IPS DF 19.7 (cell line): Measurements from ENCODE around the gene CAV2.
"Not testable (repeated sequence)": the region's sequence is repeated elsewhere in the genome, so short reads cannot be mapped to it uniquely, and the experiment has no call there.

Source experiments
- DNase-seq: peaks from one replicate; pipeline ENCODE4 v3.0.0-alpha.2; 2013; ENCODE audit warnings: low read depth, low spot score

CAV2 gene, protein sequence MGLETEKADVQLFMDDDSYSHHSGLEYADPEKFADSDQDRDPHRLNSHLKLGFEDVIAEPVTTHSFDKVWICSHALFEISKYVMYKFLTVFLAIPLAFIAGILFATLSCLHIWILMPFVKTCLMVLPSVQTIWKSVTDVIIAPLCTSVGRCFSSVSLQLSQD

DNA sequence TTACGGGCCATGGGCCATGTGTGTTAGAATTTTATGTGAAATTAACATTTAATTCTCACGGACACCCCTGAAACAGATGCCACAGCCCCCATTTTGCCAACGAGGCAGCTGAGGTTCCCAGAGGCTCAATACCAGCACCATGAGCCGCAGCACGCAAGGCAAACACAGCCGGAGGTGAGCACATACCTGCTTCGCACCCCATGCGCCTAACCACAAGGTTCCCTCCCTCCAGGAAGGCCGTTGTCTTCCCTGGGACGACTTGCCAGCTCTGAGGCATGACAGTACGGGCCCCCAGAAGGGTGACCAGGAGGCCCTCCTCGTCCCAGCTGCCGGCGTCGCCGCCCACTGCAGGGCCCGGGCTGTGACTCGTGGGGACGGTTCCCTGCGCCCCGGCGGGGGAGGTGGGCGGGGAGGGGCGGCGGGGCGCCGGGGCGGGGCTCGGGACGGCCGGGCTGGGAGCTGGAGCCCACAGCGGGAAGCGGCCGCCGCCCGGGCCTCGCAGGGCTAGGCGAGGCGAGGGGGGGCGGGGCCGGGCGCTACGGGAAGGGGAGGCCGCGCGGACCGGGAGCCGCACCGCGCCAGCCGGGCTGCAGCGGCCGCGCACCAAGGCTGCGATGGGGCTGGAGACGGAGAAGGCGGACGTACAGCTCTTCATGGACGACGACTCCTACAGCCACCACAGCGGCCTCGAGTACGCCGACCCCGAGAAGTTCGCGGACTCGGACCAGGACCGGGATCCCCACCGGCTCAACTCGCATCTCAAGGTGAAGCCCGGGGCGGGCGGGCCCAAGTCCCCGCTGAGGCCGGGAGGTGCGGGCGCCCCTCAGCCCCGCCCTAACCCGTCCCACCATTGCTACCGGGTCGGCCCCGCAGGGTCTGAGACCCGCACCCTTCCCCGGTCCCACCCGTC lies at the start of gene CAV2:
Gene CAV2 (plus strand): TSS at position 571 of the 910 bp plus-strand sequence. CDS start 44 bp downstream, at position 615.
- DNase-seq = no peak

DNA sequence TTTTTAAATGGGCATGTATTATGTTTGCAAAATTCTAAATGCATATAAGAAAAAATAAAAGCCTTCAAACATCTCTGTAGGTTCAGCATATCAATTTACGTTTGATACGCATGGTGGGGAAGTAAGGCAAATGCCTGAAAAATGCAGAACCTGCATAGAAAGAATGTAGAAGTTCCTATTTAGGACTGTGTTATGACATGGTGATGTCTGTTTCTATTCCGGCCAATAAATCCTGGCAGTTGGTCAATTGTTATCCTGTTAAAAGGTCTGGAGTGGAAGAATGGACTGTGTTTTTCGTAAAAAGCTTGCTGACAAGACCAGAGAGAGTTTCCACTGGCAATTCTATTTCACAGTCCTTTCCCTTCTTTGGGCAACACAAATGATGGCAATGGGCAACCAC lies 49.6 kb upstream of the CAV2 start:
- no peak for DNase-seq

DNA sequence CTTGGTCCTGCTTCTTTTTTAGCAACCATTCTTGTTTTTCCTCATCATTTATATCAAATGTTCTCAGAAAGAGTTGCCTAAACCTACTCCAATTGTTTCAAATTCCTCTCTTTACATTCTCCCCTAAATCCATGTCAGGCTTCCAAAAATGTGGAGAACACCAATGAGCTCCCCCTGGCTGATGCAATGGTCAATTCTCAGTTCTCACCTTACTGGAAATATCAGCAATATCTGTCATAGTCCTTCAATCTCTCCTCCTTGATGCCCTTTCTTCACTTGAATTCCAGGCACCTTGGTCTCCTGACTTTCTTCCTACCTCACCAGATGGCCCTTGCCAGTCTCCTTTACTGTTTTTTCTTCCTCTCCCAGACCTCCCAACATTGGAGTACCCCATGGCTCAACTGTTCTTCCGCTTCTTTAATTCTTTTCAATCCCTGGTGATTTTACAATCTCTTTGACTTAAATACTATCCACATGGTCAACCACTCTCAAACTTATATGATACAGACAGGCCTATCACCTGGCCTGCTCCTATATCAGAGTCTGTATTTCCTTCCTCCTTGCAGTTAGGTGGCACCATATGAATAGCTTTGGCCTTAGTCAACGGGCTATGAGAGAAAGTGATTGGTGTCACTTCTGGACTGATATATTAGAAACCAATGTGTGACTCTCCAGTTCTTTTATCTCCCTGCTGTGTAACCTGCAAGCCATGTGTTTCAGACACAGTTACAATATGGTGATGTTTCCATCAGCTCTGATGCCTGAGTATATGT lies 47.4 kb upstream of the CAV2 start:
- no peak for DNase-seq

DNA sequence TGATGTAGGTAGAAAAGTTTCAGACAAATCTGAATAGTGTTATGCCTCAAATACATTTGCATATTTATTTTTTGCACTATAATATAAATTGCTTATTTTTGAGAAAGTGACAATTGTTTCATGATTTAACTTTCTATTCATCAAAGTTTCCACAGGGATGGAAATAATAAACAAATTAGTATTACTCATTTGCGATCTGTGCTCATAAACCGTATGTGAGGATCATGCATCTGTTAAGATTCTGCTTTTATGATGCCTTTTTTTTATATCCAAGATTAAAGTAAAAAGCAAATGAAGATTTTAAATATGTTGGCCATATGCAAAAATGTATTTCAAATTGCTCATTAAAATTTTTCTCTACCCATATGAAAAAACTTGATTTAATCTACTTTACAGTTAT lies 45.2 kb upstream of the CAV2 start:
- no peak for DNase-seq

DNA sequence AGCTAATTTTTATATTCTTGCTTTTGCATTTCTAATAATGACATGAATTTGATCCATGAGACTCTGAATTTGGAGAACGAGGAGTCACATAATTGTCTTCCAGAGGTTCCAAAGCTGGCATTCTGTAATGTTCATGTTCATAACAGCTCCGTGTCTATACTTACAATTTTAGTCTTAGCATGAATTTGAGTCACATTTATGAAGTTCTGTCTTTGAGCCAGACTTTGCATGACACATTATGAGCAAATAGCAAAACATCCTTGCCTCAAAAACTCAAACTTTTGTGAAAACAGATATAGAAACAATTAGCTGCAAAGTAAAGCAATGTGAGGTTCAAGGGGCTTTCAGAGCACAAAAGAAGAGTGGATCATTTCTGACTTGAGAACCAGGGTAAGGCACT lies 44.5 kb upstream of the CAV2 start:
- DNase-seq = no peak

DNA sequence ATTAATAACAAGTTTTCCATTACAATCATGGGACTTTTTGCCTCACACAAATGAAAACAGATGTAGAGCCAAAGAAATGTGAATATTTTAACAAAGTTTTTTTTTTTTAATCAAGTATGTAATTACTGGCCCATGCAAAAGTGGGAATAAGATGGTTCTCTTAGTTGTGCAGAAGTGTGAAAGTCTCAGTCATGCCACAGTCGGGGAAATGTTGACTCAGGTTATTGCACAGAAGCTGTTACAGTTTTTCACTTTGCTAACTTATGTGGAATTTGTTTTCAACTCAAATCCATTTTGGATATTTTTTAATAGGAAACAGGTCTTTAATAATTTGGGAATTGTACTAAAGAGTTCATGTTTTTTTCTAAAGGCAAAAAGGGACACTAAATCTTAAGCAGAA lies 44.0 kb upstream of the CAV2 start:
- no peak for DNase-seq

DNA sequence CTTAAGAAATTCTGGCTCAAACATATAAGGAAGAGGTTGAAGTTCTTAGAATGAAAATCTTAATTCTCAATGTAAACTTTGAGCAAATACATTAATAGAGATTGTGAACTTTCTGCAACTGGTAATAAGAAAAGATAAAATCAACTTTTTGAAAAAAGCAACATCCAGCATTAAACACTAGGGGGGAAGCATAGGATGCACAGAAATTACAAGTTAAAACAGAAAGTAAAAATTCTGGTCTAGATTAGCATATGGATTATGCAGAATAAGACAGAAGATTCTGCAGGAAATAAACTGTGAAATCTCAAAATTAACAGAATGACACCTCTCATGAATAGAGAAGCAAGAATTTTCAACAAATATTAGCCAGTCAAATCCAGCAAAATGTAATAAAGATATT lies 38.0 kb upstream of the CAV2 start:
- no peak for DNase-seq

DNA sequence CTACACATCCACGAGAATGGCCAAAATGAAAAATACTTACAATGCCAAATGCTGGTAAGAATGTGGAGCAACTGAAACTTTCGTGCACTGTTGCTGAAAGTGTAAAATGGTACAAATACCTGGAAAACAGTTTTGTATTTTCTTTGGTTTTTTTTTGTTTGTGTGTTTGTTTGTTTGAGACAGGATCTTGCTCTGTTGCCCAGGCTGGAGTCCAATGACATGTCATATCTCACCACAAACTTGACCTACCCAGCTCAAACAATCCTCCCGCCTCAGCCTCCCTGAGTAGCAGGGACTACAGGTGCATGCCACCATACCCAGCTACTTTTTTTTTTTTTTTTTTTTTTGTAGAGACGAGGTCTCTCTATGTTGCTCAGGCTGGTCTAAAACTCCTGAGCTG lies 35.6 kb upstream of the CAV2 start:
- no peak for DNase-seq

DNA sequence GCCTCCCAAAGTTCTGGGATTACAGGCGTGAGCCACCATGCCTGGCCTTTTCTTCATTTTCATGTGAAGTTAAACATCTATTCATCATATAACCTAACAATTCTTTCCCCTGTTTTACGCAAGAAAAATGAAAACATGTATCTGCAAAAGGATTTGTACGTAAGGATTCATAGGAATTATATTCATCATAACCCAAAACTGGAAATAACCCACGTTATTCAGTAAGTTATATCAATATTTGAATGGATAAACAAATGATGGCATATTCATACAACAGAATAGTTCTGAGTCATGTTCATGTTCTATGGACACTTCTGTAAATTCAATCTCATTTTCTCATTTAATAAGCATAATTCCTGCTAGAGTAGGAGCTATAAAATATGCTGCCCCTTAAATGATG lies 35.2 kb upstream of the CAV2 start:
- no peak for DNase-seq

DNA sequence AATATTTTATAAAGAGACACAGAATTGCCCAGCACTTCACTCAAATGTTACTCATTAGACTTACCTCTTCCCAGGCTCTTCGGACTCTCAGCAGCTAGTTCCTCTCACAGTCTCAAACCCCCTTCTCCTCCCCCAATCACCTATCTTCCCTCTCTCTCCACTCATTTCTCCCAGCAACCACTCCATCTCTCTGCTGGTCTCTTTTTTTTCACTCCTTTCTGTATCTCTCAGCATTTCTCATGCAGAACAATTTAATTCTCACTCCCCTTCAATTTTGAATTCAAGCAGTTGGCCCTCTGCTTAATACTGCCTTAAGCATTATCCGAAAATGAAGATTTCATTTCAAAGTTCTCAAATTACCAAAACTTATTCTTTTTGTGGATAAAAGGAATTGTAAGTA lies 34.4 kb upstream of the CAV2 start:
- no peak for DNase-seq

DNA sequence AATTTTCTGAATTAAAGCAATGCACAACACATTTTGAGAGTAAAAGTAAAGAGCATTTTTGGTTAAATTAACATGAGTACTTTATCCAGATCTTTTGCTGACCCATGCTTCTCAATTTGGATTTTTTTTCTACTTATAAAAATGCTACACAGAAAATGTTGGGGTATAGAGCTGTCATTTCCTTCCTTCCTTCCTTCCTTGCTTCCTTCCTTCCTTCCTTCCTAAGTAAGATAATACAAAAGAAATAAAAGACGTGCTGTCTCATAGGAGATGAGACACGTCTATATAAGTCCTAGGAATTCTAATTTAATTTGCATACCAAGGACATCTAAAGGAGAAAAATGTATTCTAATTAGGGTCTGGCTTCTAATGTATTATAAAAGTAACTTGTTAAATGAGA lies 31.0 kb upstream of the CAV2 start:
- DNase-seq = no peak

DNA sequence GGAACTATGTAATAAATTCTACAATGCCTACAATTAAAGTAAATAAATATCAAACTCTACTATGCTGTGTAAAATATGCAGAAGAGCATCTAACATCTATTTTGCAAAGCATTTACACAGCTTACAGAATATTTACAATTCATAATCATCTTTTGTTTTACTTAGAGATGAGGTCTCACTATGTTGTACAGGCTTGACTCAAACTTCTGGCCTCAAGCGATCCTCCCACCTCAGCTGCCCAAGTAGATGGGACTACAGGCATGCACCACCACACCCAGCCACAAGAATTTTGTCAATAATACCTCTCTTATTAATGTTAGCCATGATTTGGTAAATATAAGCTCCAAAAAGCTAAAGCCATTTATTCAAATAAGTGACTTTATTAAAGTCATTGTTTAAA lies 21.9 kb upstream of the CAV2 start:
- no peak for DNase-seq

DNA sequence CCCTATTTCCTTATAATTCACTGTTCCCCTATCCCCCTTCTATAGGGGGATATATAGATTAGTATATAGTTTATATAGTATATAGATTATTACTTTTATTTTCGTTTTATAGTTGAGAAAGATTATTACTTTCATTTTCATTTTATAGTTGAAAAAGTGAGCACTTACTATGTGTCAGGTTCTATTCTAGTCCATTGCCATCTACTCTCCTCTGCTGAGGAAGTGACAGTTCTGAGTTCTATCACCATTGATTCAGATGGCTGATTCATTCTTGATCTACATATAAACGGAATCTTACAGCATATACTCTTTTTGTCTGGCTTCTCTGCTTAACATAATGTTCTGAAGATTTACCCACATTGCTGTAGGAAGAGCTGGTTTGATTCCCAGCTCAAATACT lies 20.7 kb upstream of the CAV2 start:
- no peak for DNase-seq

DNA sequence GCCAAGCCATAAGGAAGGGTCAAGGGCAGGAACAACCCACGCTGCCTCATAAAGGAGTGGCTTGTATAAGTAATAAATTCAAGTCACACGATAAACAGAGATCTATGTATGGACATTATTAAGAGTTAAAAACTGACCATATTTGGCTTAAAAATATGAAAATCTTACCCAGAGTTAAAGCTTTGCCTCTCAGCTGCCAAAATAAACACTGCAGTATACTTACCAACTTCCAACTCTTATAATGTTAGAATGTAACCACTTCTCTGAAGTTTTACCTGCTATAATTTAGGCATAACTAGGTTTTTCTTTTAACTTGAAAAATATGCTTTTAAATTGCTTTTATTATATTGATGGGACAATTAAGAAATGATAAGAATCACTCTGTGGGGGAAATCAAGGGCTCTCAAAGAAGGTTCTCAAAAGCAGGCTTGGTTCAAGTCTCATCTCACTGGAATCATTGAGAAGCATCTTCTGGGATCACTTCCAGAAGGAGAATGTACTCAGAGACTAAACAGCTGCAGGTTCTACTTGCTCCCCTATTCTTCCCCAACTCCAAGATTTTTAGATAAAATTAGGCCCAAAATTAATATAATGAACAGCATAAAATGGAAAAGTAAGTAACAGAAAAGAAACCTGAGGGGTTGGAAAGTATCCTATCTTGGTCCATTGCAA lies 16.1 kb upstream of the CAV2 start:
- DNase-seq = no peak

DNA sequence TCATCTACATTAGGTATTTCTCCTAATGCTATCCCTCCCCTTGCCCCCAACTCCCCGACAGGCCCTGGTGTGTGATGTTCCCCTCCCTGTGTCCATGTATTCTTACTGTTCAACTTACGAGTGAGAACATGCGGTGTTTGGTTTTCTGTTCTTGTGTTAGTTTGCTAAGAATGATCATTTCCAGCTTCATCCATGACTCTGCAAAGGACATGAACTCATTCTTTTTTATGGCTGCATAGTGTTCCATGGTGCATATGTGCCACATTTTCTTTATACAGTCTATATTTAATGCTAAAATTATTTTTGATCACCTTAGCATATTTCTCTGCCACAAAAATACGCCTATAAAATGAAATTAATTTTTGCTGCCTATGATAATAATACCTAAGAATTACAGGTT lies 15.1 kb upstream of the CAV2 start:
- not testable (repeated sequence) for DNase-seq

DNA sequence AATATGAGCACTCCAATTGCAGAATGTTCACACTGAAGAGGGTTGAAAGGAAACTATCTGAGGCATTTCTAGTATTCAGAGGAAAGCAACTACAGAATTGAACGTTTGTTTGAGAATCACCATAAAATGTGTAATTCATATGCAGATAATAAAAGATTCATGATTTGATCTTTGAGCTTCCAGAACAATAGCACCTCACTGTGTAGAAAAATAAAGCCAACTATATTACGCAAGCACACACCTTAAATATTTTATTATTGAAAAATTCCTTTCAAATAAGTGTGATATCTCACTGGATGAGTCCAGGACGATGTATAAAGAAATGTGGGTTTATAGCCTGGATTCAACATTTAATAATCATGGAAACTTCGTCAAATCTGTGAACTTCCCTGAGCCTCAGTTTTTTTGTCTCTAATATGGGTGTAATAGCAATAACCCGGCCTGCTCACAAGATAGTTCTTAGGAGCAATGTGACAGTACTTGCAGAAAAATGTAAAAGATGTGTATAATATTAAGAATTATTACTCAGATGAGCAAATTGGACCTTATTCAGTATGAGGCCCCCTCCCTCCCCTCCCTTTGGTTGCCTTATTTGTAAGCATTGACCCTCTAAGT lies 11.5 kb upstream of the CAV2 start:
- DNase-seq = no peak

DNA sequence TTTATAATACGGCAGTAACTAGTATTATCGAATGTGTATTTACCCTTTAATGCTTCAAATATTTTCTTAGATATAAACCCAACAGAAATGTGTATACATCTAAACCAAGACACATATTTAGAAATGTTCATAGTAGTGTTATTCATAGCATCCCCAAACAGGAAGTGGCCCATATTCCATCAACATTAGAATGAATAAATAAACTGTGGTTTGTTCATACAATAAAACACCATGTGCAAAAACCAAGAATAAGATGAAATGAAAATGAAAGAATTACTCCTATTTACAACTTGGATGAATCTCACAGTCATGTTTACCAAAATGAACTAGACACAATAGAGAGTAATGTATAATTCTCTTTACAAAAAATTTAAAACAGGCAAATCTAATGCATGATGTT lies 9.2 kb upstream of the CAV2 start:
- no peak for DNase-seq

DNA sequence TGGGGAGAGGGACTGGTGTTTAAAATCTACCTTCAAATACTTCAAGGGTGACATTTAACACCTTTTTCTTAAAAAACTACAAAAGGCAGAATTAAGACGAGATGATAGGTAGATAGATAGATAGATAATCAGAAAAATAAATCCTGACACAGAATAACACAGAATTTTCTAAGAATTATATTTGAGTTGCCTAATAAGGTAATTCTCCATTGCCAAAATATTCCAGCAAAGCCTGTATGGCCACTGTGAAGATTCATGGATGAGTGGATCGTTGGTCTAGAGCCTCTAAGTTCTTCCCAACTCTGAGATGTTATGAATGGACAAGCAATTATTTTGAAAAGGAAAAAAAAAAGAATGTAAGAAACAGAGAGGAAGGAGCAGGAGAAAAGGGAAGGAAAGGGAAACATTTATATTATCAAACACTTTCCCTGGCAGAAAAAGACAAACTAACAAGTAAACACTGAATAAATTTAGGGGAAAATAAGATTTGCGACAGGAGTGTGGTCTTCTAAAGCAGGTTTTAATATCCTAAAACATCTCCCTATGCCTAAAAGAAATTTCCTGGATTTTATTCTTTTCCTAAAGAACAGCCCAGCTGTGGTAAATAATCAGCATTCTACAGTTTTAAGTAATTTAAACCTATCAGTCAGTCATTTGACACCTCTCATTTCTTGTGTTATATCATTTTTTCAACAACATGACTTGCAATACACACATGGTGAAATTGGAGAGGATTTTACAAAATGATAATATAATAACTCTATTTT lies 7.5 kb upstream of the CAV2 start:
- no peak for DNase-seq

DNA sequence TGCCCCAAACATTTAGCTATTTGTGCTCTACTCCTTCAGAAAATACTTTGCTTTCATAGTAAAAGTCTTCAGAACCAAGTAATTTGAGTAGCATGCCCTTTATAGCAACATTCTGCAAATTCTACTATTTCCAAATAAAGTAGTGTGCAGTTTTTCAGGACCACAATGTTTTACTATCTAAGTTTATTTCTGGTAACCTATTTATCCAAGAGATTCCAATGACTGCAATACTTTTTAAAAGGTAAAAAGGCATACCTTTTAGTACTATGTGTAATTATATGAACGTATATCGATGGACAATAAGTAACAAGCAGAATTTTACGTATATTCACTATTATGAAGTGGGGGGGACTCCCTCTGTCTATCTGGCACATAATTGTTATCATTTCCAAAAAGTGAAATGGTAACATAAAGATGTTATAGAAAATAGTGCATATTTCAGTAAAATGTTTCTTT lies 6.9 kb upstream of the CAV2 start:
- no peak for DNase-seq

DNA sequence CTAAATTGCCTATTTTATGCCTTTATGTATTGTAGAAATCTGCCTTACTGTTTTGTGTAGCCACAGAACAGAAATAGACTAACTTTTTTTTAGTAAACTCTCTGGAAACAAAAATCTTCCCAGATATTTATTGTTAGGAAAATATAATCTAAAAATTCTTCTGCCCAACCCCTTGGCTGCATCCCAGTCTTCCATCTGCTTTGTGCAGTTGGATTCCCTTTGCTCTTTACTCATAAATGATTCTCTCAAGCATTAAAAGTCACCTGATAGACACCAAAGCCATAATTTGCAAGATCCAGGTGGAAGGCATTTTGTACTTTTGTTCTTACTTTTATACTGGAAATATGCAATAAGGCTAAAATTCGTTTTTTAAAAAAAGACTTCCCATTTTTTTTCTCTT lies 6.1 kb upstream of the CAV2 start:
- no peak for DNase-seq

DNA sequence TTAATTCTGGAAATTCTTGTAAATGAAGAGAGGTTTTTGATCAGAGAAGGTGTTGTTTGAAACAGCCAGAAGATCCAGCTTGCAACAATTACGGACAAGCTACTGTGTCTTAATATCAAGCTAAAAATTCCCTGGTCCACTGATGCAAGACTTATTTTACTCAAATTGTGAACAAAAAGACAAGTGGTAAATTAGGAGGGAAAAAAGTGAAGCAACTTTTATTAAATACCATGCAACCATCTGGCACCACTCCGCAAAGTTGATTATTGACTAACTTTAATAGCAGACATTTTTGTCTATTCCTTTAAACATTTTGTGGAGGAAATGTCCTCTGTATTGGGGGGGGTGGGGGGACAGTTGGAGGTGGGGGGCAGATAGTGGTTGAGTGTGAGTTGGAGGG lies 5.1 kb upstream of the CAV2 start:
- no peak for DNase-seq
